GM18868 (cell line): ENCODE measurements around the gene BNIP1.
"Not testable (repeated sequence)": the region's sequence is repeated elsewhere in the genome, so short reads cannot be mapped to it uniquely, and the experiment has no call there.

ENCODE experiments used
- ATAC-seq: cut with Tn5 transposase; IDR thresholded peaks from one replicate; pipeline ENCODE4 v1.9.1; 2021; ENCODE audit warnings: mild to moderate bottlenecking, moderate library complexity; ENCODE audit not compliant: unreplicated experiment

Gene BNIP1

GRCh38 chr5:173144200-173145176 lies at the start of gene BNIP1:
Gene BNIP1, plus strand, starts transcription at chr5:173144531. Its CDS starts 15 bp downstream, at chr5:173144546.
- ATAC-seq = peak; percentile 92

GRCh38 chr5:173098787-173099186 lies 45.5 kb upstream of the BNIP1 start:
- no peak for ATAC-seq

- ATAC-seq = no peak
Measured at GRCh38 chr5:173099461-173099860, 44.9 kb upstream of the BNIP1 start.

- ATAC-seq = no peak
Measured at GRCh38 chr5:173101245-173101644, 43.1 kb upstream of the BNIP1 start.

- no peak for ATAC-seq
Measured at GRCh38 chr5:173103411-173103810, 40.9 kb upstream of the BNIP1 start.

GRCh38 chr5:173108914-173109313 lies 35.4 kb upstream of the BNIP1 start:
- no peak for ATAC-seq

- ATAC-seq = no peak
Measured at GRCh38 chr5:173114536-173114935, 29.8 kb upstream of the BNIP1 start.

- ATAC-seq = no peak
Measured at GRCh38 chr5:173119719-173120118, 24.6 kb upstream of the BNIP1 start.

- ATAC-seq = no peak
Measured at GRCh38 chr5:173123416-173123815, 20.9 kb upstream of the BNIP1 start.

- not testable (repeated sequence) for ATAC-seq
Measured at GRCh38 chr5:173132166-173132565, 12.2 kb upstream of the BNIP1 start.

- ATAC-seq = no peak
Measured at GRCh38 chr5:173138707-173139106, 5.6 kb upstream of the BNIP1 start.

- no peak for ATAC-seq
Measured at GRCh38 chr5:173139631-173140030, 4.7 kb upstream of the BNIP1 start.

- ATAC-seq = no peak
Measured at GRCh38 chr5:173140769-173141168, 3.6 kb upstream of the BNIP1 start.

- no peak for ATAC-seq
Measured at GRCh38 chr5:173143567-173143966, 764 bp upstream of the BNIP1 start.

GRCh38 chr5:173148354-173148753 lies 4.0 kb downstream of the BNIP1 start:
- no peak for ATAC-seq

GRCh38 chr5:173152547-173152946 lies 8.2 kb downstream of the BNIP1 start:
- no peak for ATAC-seq

GRCh38 chr5:173153842-173154241 lies 9.5 kb downstream of the BNIP1 start:
- no peak for ATAC-seq

- not testable (repeated sequence) for ATAC-seq
Measured at GRCh38 chr5:173154619-173155018, 10.3 kb downstream of the BNIP1 start.

- ATAC-seq = no peak
Measured at GRCh38 chr5:173155912-173156311, 11.6 kb downstream of the BNIP1 start.

GRCh38 chr5:173158366-173158765 lies 14.0 kb downstream of the BNIP1 start:
- no peak for ATAC-seq

- ATAC-seq = no peak
Measured at GRCh38 chr5:173159256-173159655, 14.9 kb downstream of the BNIP1 start.

GRCh38 chr5:173161148-173161547 lies 16.8 kb downstream of the BNIP1 start:
- no peak for ATAC-seq
